ACHN (cell line): ENCODE results near the gene NRCAM.
A peak's percentile ranks its signal among the peaks of the same experiment; 100 is the strongest.
"Not testable (repeated sequence)": the region's sequence is repeated elsewhere in the genome, so short reads cannot be mapped to it uniquely, and the experiment has no call there.

Experiments
- DNase-seq: peaks from one replicate; pipeline ENCODE4 v3.0.0-alpha.2; 2015
- in situ Hi-C: cut with HindIII; loops from 2 replicates; pipeline ENCODE4 v1.10.0; 2017; ENCODE audit warnings: low sequenced_read_pairs, low pct_ligation_motif_present, low pct_unique_long_range_greater_than_20kb

The NRCAM gene

DNA sequence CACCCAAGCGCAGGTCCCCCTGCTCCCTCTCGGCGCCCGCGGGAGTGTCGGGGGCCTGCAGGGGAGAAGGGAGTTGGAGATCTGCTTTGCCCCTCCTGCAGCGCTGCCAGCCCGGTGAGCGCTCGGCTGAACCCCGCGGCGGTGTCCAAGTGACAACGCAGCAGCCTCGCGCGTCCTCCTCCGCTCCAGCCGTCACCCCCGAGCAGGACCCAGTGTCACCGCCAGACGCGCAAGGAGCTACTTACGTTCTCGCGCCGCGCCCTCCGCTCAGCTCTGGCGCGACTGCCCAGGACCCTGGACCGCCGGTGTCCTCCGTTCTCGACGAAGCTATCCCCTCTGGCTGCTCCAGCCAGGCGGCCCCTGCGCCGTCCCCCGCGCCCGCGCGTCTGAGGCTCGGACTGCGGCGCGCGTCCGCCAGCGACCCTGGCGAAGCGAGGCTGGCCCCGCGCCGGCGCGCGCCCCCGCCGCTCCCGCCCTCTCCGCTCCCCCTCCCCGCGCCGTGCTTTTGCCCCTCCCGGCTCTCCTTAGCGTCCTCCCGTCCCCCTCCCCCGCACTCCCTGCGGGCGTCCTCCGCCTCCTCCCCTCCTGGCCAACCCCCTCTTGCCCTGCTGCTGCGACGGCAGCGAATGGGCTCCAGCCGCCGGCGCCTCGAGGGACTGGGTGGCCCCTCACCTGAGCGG, at the start of gene NRCAM:
Gene NRCAM, minus strand, starts transcription at position 439 of the 680 bp plus-strand sequence. CDS start 216,372 bp downstream, outside the sequence.
- DNase-seq: peak; percentile 31
- in situ Hi-C loops: no loop called here

DNA sequence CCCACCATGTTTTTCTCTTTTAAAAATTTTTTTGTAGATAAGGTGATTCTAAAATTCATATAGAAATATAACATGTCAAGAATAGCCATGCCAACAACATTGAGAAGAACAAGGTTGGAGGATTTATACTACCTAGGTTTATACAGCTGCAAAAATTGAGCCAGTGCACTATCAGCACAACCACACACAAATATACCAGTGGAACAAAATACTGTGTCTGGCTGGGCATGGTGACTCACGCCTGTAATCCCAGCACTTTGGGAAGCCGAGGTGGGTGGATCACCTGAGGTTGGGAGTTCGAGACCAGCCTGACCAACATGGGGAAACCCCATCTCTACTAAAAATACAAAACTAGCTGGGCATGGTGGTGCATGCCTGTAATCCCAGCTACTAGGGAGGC, 48.3 kb upstream of the NRCAM start:
- in situ Hi-C loops, DNase-seq: not testable (repeated sequence)

DNA sequence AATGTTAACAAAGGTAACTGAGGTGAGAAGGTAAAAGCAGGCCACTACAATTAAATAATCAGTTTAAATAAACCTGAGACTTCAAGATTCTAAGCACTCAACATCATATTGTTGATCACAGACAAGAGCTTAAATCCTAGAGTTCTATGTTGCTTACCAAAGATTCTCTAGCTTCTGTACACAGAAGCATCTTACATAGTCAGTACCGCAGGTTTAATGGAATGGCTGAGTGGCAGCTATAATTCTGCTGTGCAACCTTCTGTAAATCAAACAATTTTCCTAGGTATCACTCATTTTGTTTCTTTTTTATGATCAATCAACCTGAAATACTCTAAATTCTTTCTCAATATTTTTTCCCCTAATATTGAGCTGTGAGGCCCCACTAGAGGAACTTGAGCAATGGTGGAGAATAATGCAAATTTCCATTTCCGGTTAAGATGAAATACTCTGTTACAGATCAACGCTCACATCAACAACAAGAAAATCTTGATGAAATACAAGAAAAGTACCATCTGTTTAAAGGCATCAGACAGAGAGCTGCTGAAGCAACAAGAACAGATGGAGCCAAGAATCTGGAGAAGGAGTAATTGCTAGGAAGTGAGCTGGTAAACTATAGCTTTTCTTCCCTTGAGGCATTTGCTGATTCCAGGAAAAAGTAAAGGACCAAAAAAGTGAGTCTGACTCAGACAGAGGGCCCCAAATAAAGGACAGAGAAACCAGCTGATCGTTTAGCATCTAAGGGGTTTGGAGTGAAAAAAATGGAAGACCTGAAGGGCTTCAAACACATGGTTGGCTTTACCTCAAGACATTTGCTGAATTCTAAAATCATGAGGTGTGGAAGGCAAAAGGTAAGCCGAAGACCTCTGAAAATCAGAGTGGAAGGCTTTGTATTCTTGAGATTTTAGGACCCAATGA, 47.1 kb upstream of the NRCAM start:
- in situ Hi-C loops: no loop called here
- no peak for DNase-seq

- in situ Hi-C loops: loop anchor here (25.0 kb wide), 1 partner anchor 312 kb away; no protein-coding TSS in a partner anchor
- no peak for DNase-seq
Measured at GRCh38 chr7:108499566-108499965, 43.3 kb upstream of the NRCAM start.

DNA sequence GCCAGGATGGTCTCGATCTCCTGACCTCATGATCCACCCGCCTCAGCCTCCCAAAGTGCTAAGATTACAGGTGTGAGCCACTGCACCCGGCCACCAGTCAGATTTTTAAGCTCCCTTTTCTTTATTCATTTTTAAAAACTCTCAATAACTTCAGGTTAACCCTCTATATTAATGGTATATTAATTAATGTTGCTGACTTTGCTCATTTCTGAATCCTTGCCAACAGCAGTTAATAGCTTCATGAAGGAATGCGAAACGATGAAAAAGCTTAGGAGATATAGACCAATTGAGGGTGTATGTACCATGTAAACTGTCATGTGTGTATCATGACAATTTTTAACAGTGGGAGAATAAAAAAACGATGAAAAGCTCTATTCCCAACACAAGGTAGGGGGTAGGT, 42.2 kb upstream of the NRCAM start:
- in situ Hi-C loops: loop anchor here (25.0 kb wide), 1 partner anchor 311 kb away; no protein-coding TSS in a partner anchor
- DNase-seq: no peak

- in situ Hi-C loops: loop anchor here (25.0 kb wide), 1 partner anchor 310 kb away; no protein-coding TSS in a partner anchor
- DNase-seq: peak; percentile 71
Measured at GRCh38 chr7:108497082-108497725, 41.0 kb upstream of the NRCAM start.

DNA sequence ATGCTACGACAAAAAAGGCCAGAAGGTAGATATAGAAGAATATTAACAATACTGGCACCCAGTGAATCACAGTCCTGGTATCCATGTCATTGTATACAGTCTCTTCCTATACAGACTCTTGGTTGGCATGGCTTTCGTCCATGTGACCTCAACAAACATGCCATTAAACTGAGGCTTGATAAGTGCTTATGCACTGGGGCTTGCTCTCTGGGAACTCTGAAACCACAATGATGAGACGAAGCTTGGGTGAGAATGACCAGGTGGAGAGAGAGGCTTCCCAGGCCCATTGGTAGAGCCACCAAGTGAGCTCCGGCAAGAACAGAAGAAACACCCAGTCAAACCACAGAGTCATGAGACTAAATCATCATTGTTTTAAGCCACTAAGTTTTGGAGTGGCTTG, 36.5 kb upstream of the NRCAM start:
- in situ Hi-C loops: loop anchor here (25.0 kb wide), 1 partner anchor 305 kb away; no protein-coding TSS in a partner anchor
- DNase-seq: no peak

DNA sequence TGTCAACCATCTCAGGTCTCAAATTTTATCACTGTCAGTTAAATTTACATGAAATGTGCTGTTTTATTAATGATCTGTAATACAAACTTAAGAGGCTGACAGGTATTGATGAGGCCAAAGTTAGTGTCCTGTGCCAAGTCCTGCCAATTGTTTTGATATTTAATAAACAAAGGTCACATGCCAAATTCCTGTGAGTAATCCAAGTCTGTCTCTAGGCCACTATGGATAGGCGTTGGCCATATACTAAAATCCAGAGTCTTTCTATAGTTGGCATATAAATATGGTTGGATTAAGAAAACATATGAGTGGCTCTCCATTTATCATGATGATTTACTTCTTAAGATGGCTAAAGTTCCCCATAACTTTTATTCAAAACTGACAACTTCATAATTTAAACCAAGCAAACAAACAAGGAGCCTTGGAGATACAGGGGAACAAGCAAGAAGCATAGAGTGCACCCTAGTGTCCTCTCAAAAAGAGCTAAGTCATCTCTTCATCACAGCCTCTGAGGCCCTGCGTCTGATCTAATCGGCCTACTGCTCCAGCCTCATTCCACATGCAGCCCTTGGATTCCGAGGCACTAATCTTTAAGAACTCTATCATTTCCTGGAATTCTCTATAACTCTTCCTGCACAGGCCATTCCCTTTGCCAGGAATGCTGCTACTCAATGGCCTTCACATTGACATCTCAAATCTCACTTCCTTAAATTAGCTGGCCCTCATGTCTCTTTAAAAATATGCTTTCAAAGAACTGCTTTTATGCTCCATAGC, 32.7 kb upstream of the NRCAM start:
- no peak for DNase-seq
- in situ Hi-C loops: loop anchor here (25.0 kb wide), 1 partner anchor 302 kb away; no protein-coding TSS in a partner anchor

GRCh38 chr7:108487646-108488045, 31.4 kb upstream of the NRCAM start:
- in situ Hi-C loops: loop anchor here (25.0 kb wide), 1 partner anchor 300 kb away; no protein-coding TSS in a partner anchor
- DNase-seq: no peak

DNA sequence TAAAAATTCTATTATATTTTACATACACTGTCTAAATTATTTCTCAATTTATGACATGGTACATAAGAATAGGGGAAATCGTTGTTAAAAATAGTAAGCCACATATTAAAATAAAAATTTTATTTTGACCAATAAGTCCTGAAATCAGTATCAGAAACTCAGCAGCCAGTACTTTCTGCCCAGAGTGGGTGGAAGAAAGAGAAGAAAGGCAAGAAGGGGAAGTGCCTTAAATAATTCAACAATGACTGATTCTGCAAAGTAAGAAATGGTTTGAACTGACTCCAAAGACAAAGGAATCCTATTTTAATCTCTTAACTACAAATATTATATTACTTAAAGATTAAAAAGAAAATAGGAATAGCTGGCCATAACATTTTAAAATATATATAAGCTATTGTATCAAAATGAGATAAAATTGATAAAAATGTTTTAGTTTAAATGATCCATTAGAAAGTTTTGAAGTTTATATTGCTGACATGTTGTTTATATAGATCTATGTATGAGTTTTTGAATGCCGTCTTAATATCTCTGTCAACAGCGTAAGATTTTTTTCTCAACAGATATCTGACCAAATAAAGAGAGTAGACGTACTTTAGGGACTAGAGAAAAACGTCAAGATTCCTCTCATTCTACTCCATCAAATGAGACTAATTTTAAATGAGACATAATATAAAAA, 30.2 kb upstream of the NRCAM start:
- DNase-seq: no peak
- in situ Hi-C loops: loop anchor here (25.0 kb wide), 1 partner anchor 299 kb away; no protein-coding TSS in a partner anchor

DNA sequence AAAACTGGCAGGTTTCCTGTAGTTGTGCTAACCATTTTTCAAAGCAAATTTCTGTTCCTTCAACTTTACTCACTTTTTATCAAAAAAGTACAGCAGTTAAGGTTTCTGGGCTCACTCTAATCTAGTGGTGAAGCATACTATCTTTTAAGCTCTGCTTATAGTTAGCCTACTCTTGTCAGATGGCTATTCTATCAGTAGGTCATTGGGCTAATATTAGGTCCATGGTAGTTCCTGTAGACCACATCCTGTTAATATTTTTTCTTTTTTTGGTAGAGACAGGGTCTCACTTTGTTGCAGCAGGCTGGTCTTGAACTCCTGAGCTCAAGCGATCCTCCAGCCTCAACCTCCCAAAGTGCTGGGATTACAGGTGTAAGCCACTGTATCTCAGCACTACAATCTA, 27.9 kb upstream of the NRCAM start:
- in situ Hi-C loops: loop anchor here (25.0 kb wide), 1 partner anchor 297 kb away; no protein-coding TSS in a partner anchor

DNA sequence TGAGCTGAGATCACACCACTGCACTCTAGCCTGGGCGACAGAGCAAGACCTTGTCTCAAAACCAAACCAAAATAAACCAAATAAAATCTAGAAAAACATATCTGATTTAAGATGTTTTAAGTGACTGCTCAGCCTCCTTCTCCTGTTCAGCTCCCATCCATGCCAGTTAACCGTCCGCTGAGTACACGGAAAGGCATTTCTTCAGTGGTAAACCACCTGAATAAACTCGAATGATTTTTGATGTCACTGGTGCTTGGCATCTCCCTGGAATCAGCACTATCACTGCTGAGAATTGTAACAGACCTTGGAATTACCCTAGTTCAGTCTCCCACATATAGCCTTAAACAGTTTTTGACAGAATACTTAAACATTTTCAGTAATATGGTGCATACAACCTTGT, 24.1 kb upstream of the NRCAM start:
- DNase-seq: peak; percentile 52
- in situ Hi-C loops: loop anchor here (25.0 kb wide), 1 partner anchor 293 kb away; no protein-coding TSS in a partner anchor

More for the DNA sequence above, 27.9 kb upstream of the NRCAM start:
- no peak for DNase-seq

DNA sequence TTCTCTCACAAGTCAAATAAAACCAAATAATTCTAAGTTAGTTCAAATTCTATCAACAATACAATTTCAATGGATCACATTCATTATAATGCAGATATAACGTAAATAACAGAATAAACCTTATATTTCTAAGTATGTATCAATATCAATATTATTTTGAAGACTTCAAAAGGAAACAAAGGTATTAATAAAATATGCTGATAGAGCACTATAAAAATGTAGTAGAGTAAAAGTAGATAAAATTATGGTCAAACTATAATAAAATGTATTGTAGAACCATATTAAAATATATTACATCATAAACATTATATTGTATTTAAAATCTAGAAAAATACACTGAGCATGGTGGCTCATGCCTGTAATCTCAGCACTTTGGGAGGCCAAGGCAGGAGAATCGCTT, 23.5 kb upstream of the NRCAM start:
- in situ Hi-C loops: loop anchor here (25.0 kb wide), 1 partner anchor 292 kb away; no protein-coding TSS in a partner anchor
- DNase-seq: no peak

- no peak for DNase-seq
- in situ Hi-C loops: loop anchor here (25.0 kb wide), 1 partner anchor 292 kb away; no protein-coding TSS in a partner anchor
Measured at GRCh38 chr7:108479118-108479517, 22.9 kb upstream of the NRCAM start.

GRCh38 chr7:108468246-108468645, 12.0 kb upstream of the NRCAM start:
- in situ Hi-C loops: no loop called here
- no peak for DNase-seq

DNA sequence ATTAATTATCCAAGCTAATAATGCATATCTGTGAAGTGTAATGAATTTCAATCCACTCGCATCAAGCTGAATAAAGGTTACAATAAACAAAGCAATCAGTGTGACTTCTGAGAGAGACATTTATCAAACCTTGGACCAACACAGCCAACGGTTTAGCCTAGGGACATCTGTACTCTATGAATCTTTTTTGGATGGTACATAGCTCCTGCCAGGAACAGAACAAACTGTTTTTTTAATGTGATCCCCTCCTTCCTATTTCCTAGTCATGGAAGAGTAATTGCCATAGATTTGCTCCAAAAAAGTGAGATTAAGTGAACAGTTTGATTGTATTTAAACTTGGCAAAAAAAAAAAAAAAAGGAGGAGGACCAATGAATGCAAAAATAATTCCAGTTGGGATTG, 11.2 kb upstream of the NRCAM start:
- in situ Hi-C loops: no loop called here
- DNase-seq: no peak

DNA sequence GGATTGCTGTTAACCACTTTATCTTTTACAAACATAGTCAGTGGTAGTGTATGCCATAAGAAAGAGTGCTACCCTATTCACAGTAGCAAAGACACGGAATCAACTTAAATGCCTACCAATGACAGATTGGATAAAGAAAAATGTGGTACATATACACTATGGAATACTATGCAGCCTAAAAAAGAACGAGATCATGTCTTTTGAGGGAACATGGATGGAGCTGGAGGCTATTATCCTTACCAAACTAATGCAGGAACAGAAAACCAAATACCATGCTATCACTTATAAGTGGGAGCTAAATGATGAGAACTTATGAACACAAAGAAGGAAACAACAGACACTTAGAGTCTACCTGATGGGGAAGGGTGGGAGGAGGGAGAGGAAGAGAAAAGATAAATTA, 10.1 kb upstream of the NRCAM start:
- in situ Hi-C loops, DNase-seq: not testable (repeated sequence)
